Kidney tubule cell (primary cell): ENCODE data around the gene PRR23B.
"Not testable (repeated sequence)": the region's sequence is repeated elsewhere in the genome, so short reads cannot be mapped to it uniquely, and the experiment has no call there.

Experiments
- DNase-seq: peaks from one replicate; pipeline ENCODE4 v3.0.0-alpha.2; 2018; ENCODE audit warnings: low spot score

PRR23B gene

DNA sequence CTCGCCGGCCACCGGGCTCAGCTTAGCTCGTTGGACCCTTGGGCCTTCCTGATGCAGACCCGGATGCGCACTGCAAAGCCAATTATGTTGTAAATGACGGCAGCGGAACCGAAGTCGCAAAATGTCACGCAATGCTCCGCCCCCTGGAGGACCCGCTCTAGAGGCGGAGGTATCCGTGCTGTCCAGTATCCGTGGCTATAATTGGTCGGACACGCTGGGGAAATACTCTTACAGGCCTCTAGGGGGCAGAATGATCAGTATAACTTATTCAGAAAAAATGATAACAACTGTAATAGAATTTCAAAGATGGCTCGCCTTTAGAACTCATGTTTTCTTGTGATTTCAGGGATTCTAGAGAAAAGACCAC, at the start of gene PRR23B:
PRR23B (minus strand) TSS at position 59 of the 367 bp plus-strand sequence. CDS start 265 bp downstream, outside the sequence.
- DNase-seq = no peak

DNA sequence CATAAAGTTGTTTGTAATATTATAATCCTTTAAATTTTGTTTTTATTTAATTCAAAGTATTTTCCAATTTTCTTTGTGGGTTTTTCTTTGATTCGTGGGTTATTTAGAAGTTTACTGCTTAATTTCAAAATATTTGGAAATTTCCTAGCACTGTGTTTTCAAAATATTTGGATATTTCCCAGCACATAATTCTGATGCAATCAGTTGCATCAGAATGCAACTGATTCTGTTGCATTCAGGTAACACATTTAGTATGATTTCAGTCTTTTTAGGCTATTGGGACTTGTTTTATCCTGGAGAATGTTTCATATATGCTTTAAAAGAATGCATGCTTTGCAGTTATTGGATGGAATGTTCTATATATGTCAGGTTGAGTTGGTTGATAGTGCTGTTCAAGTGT, 42.2 kb upstream of the PRR23B start:
- no peak for DNase-seq

DNA sequence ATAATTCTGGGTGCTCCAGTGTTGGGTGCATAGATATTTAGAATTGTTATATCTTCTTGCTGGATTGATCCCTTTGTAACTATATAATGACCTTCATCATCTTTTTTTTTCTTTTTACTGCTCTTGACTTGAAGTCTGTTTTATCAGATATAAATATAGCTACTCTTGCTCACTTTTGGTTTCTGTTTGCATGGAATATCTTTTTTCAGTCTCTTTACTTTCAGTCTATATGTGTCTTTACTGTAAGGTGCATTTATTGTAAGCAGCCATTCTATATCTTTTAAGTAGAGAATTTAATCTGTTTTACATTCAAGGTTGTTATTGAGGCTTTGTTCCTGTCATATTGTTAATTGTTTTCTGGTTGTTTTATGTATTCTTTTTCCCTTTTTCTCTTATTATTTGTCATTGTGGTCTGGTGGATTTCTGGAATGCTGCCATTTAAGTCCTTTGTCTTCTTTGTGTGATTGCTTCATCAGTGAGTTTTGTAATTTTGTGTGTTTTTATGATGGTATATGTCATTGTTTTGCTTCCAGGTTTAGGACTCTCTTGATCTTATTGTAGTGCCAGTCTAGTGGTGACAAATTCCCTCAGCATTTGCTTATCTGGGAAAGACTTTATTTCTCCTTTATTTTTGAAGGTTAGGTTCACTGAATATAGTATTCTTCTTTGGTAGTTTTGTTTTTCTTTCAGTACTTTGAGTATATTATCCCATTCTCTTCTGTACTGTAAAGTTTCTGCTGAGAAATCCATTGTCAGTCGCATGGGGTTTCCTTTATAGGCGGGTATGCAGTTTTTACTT, 32.3 kb upstream of the PRR23B start:
- no peak for DNase-seq

DNA sequence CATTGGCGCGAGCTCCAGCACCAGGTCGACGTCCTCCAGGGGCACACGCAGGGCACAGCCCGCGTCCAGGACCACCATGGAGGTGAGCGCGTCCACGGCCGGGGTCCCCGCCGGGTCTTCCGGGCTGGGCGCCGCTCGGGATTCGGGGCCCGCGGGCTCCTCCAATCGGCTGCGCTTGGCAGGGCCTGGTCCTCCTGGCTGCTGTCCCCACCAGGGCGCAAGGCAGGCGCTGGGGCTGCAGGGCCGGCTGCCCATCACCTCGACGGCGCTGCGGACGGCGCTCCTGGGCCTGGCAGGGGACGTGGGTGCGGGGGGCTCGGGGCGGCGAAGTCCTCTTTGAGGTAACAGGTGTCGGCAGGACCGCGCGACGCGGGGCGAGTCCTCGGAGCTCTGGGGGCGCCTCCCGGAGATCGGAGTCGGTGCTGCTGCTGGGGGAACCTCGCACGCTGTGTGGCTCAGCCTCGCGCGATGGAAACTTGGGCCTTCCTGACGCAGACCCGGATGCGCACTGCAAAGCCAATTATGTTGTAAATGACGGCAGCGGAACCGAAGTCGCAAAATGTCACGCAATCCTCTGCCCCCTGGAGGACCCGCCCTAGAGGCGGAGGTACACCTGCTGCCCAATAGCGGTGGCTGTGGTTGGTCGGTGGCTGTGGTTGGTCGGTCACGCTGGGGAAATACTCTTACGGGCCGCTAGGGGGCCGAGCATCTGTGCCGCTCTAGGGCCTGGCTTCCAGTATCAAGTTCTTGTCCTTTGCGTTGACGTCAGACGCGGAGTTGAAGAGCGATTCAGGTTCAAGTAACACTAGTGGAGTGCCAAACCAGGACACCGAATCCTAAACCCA, 23.9 kb upstream of the PRR23B start, which contains the start of gene PRR23C:
PRR23C (minus strand) TSS at position 527 of the 845 bp plus-strand sequence; CDS start at position 255, 272 bp downstream.
- no peak for DNase-seq

DNA sequence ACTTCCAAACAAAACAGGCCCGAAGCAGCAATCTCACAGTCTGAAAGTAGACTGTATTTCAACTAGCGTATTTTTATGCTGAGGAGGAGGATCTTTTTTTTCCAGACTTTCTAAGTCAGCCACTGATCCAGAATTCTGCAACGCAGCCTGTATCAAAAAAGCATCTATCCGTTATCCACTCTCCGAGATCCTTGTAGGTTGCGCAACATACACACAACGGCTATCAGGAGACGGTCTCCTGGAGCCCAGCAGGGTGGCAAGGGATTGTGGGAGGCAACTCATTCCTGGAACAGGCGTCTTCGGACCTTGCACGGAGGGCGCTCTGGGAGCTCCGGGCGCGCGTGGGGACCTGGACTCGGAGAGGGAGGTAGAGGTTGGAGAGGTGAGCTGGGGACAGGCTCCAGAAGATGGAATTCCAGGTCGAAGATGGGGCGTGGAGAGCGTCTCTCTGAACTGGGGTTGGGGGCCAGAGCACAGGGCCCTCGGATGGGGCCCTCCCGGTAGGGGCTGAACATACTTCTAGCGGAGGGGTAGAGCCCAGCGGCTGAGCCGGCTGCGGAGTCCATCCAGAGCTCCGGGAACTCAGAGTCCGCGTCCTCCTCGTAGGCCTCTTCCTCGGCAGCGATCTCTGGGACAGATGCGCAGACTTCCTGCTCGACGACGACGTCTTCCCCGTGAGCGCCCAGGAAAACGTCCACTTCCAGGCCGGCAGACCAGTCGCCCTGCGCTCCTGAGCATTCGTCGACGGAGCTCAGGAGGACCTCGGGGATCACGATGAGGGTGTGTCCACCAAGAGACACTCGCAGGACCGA, 23.0 kb upstream of the PRR23B start:
- DNase-seq = no peak

DNA sequence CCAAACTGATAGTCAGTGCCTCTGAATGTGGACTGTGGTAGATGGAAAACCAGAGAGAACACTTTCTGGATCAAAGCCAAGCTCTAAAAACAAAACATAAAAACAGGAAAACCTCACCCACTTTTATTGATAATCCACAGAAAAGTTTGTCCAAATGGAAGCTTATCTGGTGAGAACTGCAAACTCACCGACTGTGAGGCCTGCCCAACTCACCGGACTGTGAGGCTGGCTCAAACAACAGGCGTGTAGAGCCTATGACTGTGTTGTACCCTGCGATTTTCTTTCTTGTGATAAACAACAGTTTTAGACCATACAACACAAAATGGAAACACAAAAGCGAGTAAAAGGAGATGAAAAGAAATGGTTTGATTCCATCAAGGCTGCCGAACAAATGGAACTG, 16.8 kb upstream of the PRR23B start:
- DNase-seq = no peak

DNA sequence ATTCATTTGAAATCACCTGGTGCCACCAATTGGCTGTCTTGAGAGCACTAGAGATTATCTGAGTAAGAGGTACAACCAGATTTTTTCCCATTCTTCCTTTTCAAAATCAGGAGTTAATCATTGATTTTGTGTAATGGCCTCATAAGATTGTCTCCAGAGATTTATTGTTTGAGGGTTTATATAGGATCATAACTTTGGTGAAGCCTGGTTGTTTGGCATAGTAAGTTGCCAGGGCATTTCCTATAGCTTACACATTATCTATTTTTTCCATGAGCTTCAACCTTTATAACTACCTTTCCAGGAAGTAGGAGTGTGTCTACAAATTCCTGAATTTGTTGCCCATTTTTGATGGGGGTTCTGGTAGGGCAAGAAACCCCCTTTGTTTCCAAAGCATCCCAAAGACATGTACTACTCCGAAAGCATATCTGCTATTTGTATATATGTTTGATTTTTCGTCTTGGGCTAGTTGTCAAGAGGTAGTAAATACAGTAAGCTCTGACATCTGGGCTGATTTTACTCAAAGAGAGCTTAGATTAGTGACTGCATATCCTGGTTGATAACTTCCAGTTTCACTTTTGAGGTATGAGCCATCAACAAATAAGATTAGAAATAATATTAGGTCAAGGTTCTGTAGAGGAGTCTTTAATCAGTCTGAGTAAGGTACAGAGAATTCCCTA, 11.7 kb upstream of the PRR23B start:
- no peak for DNase-seq

DNA sequence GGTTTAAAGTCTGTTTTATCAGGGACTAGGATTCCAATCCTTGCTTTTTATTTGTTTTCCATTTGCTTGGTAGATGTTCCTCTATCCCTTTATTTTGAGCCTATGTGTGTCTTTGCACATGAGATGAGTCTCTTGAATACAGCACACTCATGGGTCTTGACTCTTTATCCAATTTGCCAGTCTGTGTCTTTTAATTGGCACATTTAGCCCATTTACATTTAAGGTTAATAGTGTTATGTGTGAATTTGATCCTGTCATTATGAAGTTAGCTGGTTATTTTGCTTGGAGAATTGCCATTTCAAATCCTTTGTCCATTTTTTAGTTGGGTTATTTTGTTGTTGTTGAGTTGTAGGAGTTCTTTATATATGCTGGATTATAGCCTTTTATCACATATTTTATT, 9.8 kb upstream of the PRR23B start:
- not testable (repeated sequence) for DNase-seq

DNA sequence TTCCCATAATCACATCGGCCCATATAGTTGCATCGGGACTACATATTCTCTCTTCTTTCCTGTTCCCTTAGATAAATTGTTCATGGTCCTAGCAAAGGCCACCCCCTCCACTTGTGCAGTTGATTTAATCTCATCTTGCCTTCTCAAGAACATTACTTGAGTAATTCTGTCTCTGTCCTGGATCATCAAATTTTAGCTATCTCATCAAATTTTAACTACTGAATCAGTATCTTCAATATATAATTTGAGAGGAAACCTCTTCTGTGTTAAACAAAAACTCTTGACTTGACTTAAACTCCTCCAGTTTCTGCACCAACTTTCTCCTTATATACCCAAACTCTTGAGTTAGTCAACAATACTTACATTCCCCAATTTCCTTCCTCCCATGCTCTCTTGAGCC, 4.2 kb upstream of the PRR23B start:
- DNase-seq = no peak

DNA sequence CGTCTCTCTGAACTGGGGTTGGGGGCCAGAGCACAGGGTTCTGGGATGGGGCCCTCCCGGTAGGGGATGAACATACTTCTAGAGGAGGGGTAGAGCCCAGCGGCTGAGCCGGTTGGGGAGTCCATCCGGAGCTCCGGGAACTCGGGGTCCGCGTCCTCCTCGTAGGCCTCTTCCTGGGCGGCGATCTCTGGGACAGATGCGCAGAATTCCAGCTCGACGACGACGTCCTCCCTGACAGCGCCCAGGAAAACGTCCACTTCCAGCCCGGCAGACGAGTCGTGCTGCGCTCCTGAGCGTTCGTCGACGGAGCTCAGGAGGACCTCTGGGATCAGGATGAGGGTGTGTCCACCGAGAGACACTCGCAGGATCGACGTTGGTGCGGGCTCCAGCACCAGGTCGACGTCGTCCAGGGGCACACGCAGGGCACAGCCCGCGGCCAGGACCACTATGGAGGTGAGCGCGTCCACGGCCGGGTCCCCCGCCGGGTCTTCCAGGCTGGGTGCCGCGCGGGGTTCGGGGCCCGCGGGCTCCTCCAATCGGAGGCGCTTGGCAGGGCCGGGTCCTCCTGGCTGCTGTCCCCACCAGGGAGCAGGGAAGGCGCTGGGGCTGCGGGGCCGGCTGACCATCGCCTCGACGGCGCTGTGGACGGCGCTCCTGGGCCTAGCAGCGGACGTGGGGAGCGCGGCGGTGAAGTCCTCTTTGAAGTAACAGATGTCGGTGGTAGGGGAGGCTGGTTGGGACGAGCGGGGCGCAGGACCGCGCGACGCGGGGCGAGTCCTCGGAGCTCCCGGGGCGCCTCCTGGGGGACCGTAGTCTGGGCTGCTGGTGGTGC, 474 bp downstream of the PRR23B start:
- no peak for DNase-seq

DNA sequence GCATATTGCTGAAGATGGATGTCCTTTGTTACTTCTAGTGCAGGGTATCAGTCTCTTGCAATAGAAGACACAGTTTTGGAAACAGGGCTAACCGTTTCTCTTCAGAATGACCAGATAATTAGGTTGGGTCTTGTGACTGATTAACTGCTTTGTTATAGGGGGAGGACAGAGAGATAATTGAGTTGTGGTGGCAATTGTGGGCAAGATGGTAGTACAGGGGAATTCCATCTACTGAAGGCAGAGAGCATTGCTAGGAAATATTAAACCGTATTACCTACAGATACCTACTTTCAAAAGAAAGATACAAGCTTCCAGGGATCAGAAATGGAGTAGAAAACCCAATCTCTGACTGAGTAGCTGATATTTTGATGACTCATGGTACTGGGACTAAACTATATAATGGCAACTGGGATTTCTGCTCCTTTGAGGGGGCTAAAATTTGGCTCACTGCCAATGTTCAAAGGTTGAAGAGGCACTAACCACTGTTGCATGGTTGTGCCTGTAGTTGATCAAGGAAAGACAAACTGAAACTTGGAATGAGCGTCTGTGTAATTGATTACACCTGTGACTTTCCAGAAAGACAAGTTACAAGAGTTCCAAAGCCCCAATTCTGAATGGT, 4.2 kb downstream of the PRR23B start:
- peak; percentile 7 for DNase-seq

DNA sequence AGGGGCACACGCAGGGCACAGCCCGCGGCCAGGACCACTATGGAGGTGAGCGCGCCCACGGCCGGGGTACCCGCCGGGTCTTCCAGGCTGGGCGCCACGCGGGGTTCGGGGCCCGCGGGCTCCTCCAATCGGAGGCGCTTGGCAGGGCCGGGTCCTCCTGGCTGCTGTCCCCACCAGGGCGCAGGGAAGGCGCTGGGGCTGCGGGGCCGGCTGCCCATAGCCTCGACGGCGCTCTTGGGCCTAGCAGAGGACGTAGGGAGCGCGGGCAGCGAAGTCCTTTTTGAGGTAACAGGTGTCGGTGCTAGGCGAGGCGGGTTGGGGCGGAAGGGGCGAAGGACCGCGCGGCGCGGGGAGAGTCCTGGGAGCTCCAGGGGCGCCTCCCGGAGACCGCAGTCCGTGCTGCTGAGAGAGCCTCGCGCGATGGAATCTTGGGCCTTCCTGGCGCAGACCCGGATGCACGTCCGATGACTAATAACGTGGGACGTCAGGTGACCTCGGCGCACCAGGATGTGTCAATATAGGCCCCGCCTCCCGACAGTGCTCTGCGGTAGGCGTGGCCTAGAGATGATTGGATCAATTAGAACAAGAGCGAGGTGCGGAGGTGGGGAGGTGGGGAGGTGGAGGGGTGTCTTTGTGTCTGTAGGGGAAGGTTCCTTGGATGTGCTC, 14.5 kb downstream of the PRR23B start, which contains the start of gene PRR23A:
PRR23A (minus strand) TSS at position 218 of the 666 bp plus-strand sequence; CDS start at position 218, 0 bp downstream.
- DNase-seq = no peak

DNA sequence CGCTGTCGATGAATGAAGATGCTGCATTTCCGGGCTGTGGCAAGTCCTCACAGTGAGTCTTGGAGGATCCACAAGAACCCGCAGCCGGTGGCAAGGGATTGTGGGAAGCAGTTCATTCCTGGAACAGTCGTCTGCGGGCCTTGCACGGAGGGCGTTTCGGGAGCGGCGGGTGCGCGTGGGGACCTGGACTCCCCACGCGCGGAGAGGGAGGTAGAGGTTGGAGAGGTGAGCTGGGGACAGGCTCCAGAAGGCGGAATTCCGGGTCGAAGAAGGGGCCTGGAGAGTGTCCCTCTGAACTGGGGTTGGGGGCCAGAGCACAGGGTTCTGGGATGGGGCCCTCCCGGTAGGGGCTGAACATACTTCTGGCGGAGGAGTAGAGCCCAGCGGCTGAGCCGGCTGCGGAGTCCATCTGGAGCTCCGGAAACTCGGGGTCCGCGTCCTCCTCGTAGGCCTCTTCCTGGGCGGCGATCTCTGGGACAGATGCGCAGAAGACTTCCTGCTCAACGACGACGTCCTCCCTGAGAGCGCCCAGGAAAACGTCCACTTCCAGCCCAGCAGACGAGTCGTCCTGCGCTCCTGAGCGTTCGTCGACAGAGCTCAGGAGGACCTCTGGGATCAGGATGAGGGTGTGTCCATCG, 15.3 kb downstream of the PRR23B start:
- DNase-seq = no peak

DNA sequence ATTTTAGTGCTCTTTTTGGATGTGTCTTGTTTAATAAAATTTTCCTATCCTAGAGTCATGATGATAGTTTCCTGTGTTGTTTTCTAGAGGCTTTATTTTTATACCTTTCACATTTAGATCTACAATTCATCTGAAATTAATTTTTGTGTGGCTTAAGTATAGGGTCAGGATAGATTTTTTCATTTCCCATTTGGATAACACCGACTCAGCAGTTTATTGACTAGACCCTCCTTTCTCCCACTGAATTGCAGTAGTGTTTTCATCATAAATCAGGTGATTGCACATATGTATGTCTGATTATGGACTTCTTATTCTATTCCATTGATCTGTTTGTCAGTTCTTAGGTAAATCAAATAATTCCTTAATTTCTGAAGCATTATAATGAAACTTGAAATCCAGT, 25.0 kb downstream of the PRR23B start:
- no peak for DNase-seq

DNA sequence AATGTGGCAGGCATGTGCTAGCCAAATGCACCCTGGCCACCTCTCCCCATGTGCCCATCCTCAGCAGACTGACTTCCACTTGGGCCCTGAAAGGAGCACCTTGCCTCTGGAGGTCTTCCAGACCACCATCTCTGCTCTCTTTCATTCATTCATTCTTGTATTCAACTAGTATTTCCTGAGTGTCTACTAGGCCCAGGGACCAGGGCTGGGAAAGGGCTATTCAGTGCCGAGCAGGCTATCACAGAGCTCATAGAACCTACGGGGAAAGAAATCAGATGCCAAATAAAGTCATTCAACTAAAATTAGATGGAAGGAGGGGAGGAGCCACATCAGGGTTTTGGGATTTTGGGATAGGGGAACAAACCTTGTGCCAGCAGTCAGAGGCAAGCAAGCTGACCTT, 33.5 kb downstream of the PRR23B start:
- DNase-seq = no peak

DNA sequence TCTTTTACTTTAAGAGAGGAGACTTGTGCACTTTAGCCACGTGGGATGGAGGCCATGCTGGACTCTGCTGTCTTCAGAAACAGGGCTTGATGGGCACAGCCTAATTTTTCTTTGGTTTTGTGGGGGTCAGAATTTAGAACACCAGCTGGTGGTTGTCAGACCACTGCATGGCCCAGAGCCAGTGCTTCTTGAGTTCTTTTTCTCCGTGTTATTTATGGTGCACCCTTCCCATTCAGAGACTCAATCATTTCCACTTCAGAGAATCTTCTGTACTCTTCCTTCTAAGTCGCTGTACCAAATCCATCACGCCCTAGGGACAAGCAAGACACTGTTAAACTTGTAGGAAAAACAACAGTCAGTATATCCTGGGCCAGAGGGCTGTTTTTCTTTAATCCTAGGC, 34.8 kb downstream of the PRR23B start:
- no peak for DNase-seq

DNA sequence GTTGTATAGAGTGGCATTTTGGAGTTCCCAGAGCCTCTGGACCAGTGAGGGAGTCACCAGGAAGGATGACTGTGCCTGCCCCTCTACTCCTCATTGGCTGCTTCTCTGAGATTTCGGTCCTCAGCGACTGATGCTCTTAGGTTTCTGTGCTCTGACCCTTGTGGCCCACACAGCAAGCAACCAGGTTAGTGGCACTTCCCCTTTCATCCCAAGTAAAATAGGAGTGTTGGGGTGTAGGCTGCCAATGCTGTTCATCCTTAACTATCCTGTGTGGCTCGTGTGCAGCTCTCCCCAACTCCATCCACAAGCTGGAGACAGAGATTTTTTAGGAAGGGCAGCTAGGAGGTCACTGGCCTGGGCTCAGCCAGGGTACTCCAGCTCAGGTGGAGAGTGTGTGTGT, 35.9 kb downstream of the PRR23B start:
- DNase-seq = no peak

DNA sequence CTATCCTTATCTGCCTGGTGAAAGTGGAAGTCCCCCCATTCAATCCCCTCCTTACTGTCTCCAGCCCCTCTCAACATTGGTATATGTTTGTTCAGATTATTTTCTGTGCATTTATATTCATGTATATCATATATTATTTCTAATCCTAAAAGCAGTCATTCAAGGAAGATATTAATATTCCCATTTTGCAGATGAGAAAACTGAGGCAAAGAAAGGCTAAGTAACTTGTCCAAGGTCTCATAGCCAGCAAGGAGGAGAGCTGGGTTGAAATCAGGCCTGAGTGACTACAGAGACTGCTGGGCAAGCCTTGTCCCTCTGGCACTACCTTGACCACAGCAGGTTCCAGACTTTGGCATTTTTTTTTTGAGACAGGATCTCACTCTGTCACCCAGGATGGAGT, 44.7 kb downstream of the PRR23B start:
- DNase-seq = no peak

DNA sequence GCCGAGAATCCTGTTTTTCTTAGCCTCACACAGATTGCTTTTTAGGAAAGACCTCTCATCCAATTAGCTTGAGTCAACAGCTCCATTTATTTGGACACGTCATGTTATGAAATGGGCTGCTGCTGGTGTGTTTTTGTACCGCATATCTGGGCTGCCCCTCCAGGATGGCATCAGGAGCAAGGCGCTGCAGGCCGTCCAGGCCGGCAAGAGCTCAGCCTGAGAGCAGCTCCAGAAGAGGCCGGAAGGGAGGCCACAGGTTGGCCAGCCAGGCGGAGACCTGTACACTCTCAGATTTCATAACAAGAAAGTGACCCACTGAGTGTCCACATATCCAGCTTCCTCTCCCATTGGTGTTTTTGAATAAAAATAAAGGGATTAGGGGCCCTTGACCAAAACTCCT, 45.4 kb downstream of the PRR23B start:
- DNase-seq = no peak
